Measurements from ENCODE around the gene RXRA. TPM values are rescaled to one million over a fixed set of nuclear protein-coding genes. Genes with fewer than 3 reads are reported as not detected.

RXRA gene
- total RNA-seq, 4 donors from 2014 or later, result 27.3 to 70.5 (median 58.6) TPM

DNA sequence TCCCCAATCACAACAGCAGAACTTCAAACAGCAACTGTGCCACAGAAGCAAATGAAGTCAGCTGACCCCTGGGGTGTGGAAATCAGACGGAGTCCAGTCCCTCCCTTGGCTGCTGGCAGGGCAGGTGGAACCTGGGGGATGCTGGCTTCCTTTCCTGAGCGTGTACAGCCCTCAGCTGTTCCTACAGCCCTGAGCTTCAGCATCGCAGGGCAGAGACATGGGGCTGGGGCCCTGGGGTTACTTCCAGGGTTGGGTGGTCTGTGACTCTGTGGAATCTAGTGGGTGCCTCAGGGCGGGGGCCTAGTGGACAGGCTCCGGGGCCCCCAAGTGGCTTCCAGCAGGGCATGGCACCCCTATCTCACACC lies 7.3 kb upstream of the RXRA start:
- H3K27me3 ChIP-seq, result no peaks in the 10 kb centered on the region
- H3K4me3 ChIP-seq, result no peak overlapping the region
- no peak overlapping the region for H3K27ac ChIP-seq
- no peak for TF ChIP-seq POLR2A (IDR thresholded peaks at IDR 0.05)
- no peak for TF ChIP-seq EP300 (IDR thresholded peaks at IDR 0.05; ENCODE audit: low read depth)
- TF ChIP-seq, protein P1, sequence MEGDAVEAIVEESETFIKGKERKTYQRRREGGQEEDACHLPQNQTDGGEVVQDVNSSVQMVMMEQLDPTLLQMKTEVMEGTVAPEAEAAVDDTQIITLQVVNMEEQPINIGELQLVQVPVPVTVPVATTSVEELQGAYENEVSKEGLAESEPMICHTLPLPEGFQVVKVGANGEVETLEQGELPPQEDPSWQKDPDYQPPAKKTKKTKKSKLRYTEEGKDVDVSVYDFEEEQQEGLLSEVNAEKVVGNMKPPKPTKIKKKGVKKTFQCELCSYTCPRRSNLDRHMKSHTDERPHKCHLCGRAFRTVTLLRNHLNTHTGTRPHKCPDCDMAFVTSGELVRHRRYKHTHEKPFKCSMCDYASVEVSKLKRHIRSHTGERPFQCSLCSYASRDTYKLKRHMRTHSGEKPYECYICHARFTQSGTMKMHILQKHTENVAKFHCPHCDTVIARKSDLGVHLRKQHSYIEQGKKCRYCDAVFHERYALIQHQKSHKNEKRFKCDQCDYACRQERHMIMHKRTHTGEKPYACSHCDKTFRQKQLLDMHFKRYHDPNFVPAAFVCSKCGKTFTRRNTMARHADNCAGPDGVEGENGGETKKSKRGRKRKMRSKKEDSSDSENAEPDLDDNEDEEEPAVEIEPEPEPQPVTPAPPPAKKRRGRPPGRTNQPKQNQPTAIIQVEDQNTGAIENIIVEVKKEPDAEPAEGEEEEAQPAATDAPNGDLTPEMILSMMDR (IDR thresholded peaks at IDR 0.05), result no peak
- no peak for TF ChIP-seq POLR2AphosphoS5 (IDR thresholded peaks at IDR 0.05)
- H3K9me3 ChIP-seq, result no peaks in the 10 kb centered on the region
- intact Hi-C loops (cut with DNase I; ENCODE audit: low total_unique reads) (no loop called here), in situ Hi-C loops (cut with MboI; ENCODE audit: low pct_ligation_motif_present in 1 of 4, low pct_unique_long_range_greater_than_20kb in 1 of 4, low sequenced_read_pairs in 3 of 4) (loop anchor here in 2 of 4 donors (25.0 kb wide), 1 partner anchor 132 kb away; no protein-coding TSS in a partner anchor)
- WGBS, 2 donors (ENCODE audit: low coverage in 1 of 2), result 85% methylated on average over 5 of the region's 5 CpGs; no CpG with 5 or more reads in 1 of the 2 donors
- H3K4me1 ChIP-seq, result peaks cover 5 to 37% (median 12%) of the 10 kb centered on the region in 4 donors
- H3K36me3 ChIP-seq, result no peaks in the 10 kb centered on the region
- no peak for DNase-seq

- intact Hi-C loops (cut with DNase I; ENCODE audit: low total_unique reads), result loop anchor here (10.0 kb wide), 2 partner anchors 115 to 145 kb away; no protein-coding TSS in a partner anchor
- Histone ChIP-seq H3K4me1 (peaks cover 11 to 43% (median 17%) of the 10 kb centered on the region in 4 donors), H3K27ac (no peak overlapping the region), H3K9me3 (no peaks in the 10 kb centered on the region), H3K4me3 (no peak overlapping the region), H3K27me3 (no peaks in the 10 kb centered on the region), H3K36me3 (no peaks in the 10 kb centered on the region)
- DNase-seq, result no peak
- 86% methylated on average over 18 of the region's 24 CpGs; no CpG with 5 or more reads in 1 of the 2 donors for WGBS, 2 donors (ENCODE audit: low coverage in 1 of 2)
- TF ChIP-seq EP300 (IDR thresholded peaks at IDR 0.05; ENCODE audit: low read depth) (no peak), POLR2A (IDR thresholded peaks at IDR 0.05) (no peak), POLR2AphosphoS5 (IDR thresholded peaks at IDR 0.05) (no peak)
- TF ChIP-seq, protein P1 (IDR thresholded peaks at IDR 0.05), result no peak
- in situ Hi-C loops (cut with MboI; ENCODE audit: low pct_ligation_motif_present in 1 of 4, low pct_unique_long_range_greater_than_20kb in 1 of 4, low sequenced_read_pairs in 3 of 4), result loop anchor here in 2 of 4 donors (25.0 kb wide), 1 partner anchor 132 kb away; no protein-coding TSS in a partner anchor
Observed at GRCh38 chr9:134319306-134320125, 6.7 kb upstream of the RXRA start.

DNA sequence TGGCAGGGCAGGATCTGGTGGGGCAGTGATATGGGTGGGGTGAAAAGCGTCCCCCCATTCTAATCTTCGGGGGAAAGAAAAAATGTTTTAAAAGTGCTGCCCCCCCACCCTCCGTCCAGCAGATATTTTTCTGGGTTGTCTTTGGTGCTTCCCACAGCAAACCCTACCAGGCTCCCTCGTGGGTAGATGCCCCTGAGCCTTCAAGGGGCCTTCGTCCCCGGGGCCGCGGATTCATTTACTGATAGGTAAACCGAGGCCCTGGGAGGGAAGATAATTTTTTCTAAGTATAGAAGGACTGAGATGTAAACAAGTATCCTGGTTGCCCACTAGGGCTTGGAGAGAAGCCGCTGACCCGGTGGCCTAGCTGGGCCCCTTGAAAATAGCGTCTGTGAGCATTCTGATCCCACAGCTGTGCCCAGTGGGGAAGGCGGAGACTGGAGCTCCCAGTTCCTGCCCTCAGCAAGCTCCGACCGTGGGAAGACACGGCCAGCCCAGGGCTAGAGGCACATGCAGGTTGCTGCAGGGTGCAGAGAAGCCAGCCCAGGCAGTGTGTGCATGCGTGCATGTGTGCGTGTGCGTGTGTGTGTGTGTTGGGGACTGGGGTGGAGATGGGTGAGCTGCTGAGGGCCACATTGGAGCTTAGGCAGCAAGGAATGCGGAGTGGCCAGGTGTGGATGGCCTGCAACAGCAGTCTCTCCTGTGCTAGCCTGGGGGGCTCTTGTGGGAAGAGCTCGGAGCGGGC lies 6.0 kb upstream of the RXRA start:
- in situ Hi-C loops (cut with MboI; ENCODE audit: low pct_ligation_motif_present in 1 of 4, low pct_unique_long_range_greater_than_20kb in 1 of 4, low sequenced_read_pairs in 3 of 4), result loop anchor here in 2 of 4 donors (25.0 kb wide), 1 partner anchor 133 kb away; no protein-coding TSS in a partner anchor
- intact Hi-C loops (cut with DNase I; ENCODE audit: low total_unique reads), result loop anchor here (10.0 kb wide), 2 partner anchors 115 to 145 kb away; no protein-coding TSS in a partner anchor
- no peak overlapping the region for H3K4me3 ChIP-seq

More for the DNA sequence above, 6.0 kb upstream of the RXRA start:
- Histone ChIP-seq H3K27me3 (no peaks in the 10 kb centered on the region), H3K36me3 (no peaks in the 10 kb centered on the region), H3K4me1 (peaks cover 12 to 50% (median 24%) of the 10 kb centered on the region in 4 donors), H3K9me3 (no peaks in the 10 kb centered on the region), H3K27ac (no peak overlapping the region)
- TF ChIP-seq, protein P1 (IDR thresholded peaks at IDR 0.05), result no peak
- TF ChIP-seq POLR2A (IDR thresholded peaks at IDR 0.05) (no peak), EP300 (IDR thresholded peaks at IDR 0.05; ENCODE audit: low read depth) (no peak), POLR2AphosphoS5 (IDR thresholded peaks at IDR 0.05) (no peak)
- no peak for DNase-seq
- 82% methylated on average over 22 of the region's 22 CpGs; no CpG with 5 or more reads in 1 of the 2 donors for WGBS, 2 donors (ENCODE audit: low coverage in 1 of 2)

Measured in transverse colon (tissue), 4 donors.